ENCODE data around the gene INSYN2B.

The INSYN2B gene

GRCh38 chr5:169933616-169934015, 46.7 kb downstream of the INSYN2B start:
- DNase-seq (ENCODE audit: low read depth in 2 of 2): no peak

GRCh38 chr5:169933127-169933526, 47.2 kb downstream of the INSYN2B start:
- DNase-seq (ENCODE audit: low read depth in 2 of 2): no peak

- DNase-seq (ENCODE audit: low read depth in 2 of 2): no peak
Observed at GRCh38 chr5:169923988-169924387, 56.3 kb downstream of the INSYN2B start.

GRCh38 chr5:169922474-169922873, 57.8 kb downstream of the INSYN2B start:
- DNase-seq (ENCODE audit: low read depth in 2 of 2): no peak

- no peak for DNase-seq (ENCODE audit: low read depth in 2 of 2)
Observed at GRCh38 chr5:169921949-169922348, 58.3 kb downstream of the INSYN2B start.

- no peak for DNase-seq (ENCODE audit: low read depth in 2 of 2)
Observed at GRCh38 chr5:169921384-169921783, 58.9 kb downstream of the INSYN2B start.

- DNase-seq (ENCODE audit: low read depth in 2 of 2): no peak
Observed at GRCh38 chr5:169920474-169920873, 59.8 kb downstream of the INSYN2B start.

- no peak for DNase-seq (ENCODE audit: low read depth in 2 of 2)
Observed at GRCh38 chr5:169918228-169918627, 62.1 kb downstream of the INSYN2B start.

- DNase-seq (ENCODE audit: low read depth in 2 of 2): no peak
Observed at GRCh38 chr5:169917500-169917899, 62.8 kb downstream of the INSYN2B start.

- DNase-seq (ENCODE audit: low read depth in 2 of 2): no peak
Observed at GRCh38 chr5:169914766-169915165, 65.5 kb downstream of the INSYN2B start.

GRCh38 chr5:169913479-169913878, 66.8 kb downstream of the INSYN2B start:
- no peak for DNase-seq (ENCODE audit: low read depth in 2 of 2)

- no peak for DNase-seq (ENCODE audit: low read depth in 2 of 2)
Observed at GRCh38 chr5:169911448-169912212, 68.7 kb downstream of the INSYN2B start.

GRCh38 chr5:169910393-169910792, 69.9 kb downstream of the INSYN2B start:
- DNase-seq (ENCODE audit: low read depth in 2 of 2): no peak

- DNase-seq (ENCODE audit: low read depth in 2 of 2): no peak
Observed at GRCh38 chr5:169909945-169910344, 70.3 kb downstream of the INSYN2B start.

GRCh38 chr5:169908864-169909263, 71.4 kb downstream of the INSYN2B start:
- no peak for DNase-seq (ENCODE audit: low read depth in 2 of 2)

- no peak for DNase-seq (ENCODE audit: low read depth in 2 of 2)
Observed at GRCh38 chr5:169906745-169907649, 73.3 kb downstream of the INSYN2B start.

- no peak for DNase-seq (ENCODE audit: low read depth in 2 of 2)
Observed at GRCh38 chr5:169905017-169905416, 75.3 kb downstream of the INSYN2B start.

- no peak for DNase-seq (ENCODE audit: low read depth in 2 of 2)
Observed at GRCh38 chr5:169904508-169904907, 75.8 kb downstream of the INSYN2B start.

GRCh38 chr5:169904059-169904458, 76.2 kb downstream of the INSYN2B start:
- no peak for DNase-seq (ENCODE audit: low read depth in 2 of 2)

- DNase-seq (ENCODE audit: low read depth in 2 of 2): no peak
Observed at GRCh38 chr5:169901896-169902295, 78.4 kb downstream of the INSYN2B start.

- no peak for DNase-seq (ENCODE audit: low read depth in 2 of 2)
Observed at GRCh38 chr5:169897481-169897880, 82.8 kb downstream of the INSYN2B start.

GRCh38 chr5:169895926-169896325, 84.4 kb downstream of the INSYN2B start:
- no peak for DNase-seq (ENCODE audit: low read depth in 2 of 2)

GRCh38 chr5:169893571-169893970, 86.7 kb downstream of the INSYN2B start:
- no peak for DNase-seq (ENCODE audit: low read depth in 2 of 2)
